LNCaP clone FGC (cell line): ENCODE measurements around the gene PDGFC.

Experiments used
- DNase-seq: peaks from one replicate; pipeline ENCODE4 v3.0.0-alpha.2; 2011; ENCODE audit warnings: low read depth
- H3K4me3 ChIP-seq: 2 replicates; pipeline ENCODE4 v1.5.1; 2011; ENCODE audit warnings: mild to moderate bottlenecking, low read depth, low read length, control low read depth
- CTCF ChIP-seq: IDR thresholded peaks from 2 replicates; pipeline ENCODE4 v1.5.1; 2012; ENCODE audit warnings: mild to moderate bottlenecking; ENCODE audit not compliant: control insufficient read depth, insufficient read depth; ENCODE audit errors: extremely low read depth

Gene PDGFC

GRCh38 chr4:156797206-156797605 is 174.4 kb downstream of the PDGFC start:
- no peak for TF ChIP-seq CTCF
- DNase-seq, result no peak

GRCh38 chr4:156795727-156796126 is 175.9 kb downstream of the PDGFC start:
- H3K4me3 ChIP-seq, result no peak overlapping the region
- TF ChIP-seq CTCF, result no peak
- DNase-seq, result no peak

More at GRCh38 chr4:156797206-156797605, 174.4 kb downstream of the PDGFC start:
- H3K4me3 ChIP-seq, result no peak overlapping the region

- no peak for TF ChIP-seq CTCF
- H3K4me3 ChIP-seq, result no peak overlapping the region
- peak; percentile 65 for DNase-seq
These were observed 176.7 kb downstream of the PDGFC start for GRCh38 chr4:156794863-156795262.

GRCh38 chr4:156792462-156793085 is 179.0 kb downstream of the PDGFC start:
- DNase-seq, result no peak
- H3K4me3 ChIP-seq, result no peak overlapping the region
- TF ChIP-seq CTCF, result no peak

GRCh38 chr4:156790866-156791265 is 180.7 kb downstream of the PDGFC start:
- no peak for TF ChIP-seq CTCF
- DNase-seq, result no peak
- H3K4me3 ChIP-seq, result no peak overlapping the region

GRCh38 chr4:156788782-156789181 is 182.8 kb downstream of the PDGFC start:
- H3K4me3 ChIP-seq, result no peak overlapping the region
- TF ChIP-seq CTCF, result no peak
- no peak for DNase-seq

- no peak for TF ChIP-seq CTCF
- no peak for DNase-seq
These were observed 184.9 kb downstream of the PDGFC start for GRCh38 chr4:156786713-156787112.

More at GRCh38 chr4:156786713-156787112, 184.9 kb downstream of the PDGFC start:
- H3K4me3 ChIP-seq, result no peak overlapping the region
